OCI-LY7 (cell line): ENCODE measurements around the gene ELP4.

Experiments
- EZH2phosphoT487 ChIP-seq: fragments of 200-600 bp; sonication (generic); IDR thresholded peaks from 2 replicates; pipeline ENCODE4 v1.6.1; 2018; ENCODE audit warnings: low read depth, borderline replicate concordance, mild to moderate bottlenecking, mixed run types, antibody characterized with exemption, low read length, moderate library complexity, mixed read lengths
- TF ChIP-seq, protein P1 (sequence below): fragments of 200-600 bp; sonication (generic); conservative IDR thresholded peaks from 2 replicates; pipeline ENCODE4 v1.5.1; 2014; ENCODE audit warnings: mild to moderate bottlenecking, antibody characterized with exemption, low read length, moderate library complexity, mixed read lengths

DNA sequence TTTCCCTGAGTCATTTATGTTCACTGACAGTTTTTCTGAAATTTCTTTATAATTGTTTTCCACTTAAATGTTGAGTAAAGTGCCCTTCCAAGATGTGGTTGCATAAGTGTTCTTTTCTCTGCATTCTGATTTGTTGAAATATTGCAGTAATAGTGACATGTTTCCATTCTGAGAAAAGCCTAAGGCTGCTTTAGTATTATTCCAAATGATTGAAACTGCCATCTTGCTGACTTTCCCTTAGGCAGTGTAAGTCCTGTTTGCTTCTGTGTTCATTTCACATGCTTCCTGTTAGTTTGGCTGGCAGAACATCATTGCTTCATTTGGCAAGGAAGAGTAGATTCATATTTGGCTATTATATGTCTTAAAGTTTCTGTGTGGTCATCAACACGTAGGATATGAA is 146.5 kb downstream of the ELP4 start:
- TF ChIP-seq, protein P1, sequence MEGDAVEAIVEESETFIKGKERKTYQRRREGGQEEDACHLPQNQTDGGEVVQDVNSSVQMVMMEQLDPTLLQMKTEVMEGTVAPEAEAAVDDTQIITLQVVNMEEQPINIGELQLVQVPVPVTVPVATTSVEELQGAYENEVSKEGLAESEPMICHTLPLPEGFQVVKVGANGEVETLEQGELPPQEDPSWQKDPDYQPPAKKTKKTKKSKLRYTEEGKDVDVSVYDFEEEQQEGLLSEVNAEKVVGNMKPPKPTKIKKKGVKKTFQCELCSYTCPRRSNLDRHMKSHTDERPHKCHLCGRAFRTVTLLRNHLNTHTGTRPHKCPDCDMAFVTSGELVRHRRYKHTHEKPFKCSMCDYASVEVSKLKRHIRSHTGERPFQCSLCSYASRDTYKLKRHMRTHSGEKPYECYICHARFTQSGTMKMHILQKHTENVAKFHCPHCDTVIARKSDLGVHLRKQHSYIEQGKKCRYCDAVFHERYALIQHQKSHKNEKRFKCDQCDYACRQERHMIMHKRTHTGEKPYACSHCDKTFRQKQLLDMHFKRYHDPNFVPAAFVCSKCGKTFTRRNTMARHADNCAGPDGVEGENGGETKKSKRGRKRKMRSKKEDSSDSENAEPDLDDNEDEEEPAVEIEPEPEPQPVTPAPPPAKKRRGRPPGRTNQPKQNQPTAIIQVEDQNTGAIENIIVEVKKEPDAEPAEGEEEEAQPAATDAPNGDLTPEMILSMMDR: no peak
- TF ChIP-seq EZH2phosphoT487: no peak
